Esophagus squamous epithelium (tissue), 4 donors: ENCODE measurements around the gene ZNF547.

Experiments used
- CTCF ChIP-seq, 6 experiments: fragments of 450-650 bp in 4 of 6; fragments of 200-600 bp in 2 of 6; sonication (generic) in 2 of 6; IDR thresholded peaks; one replicate each; pipeline ENCODE4 v1.5.1; 2016 to 2019; ENCODE audit warnings: antibody characterized with exemption in 6 of 6, mild to moderate bottlenecking in 4 of 6, moderate library complexity in 4 of 6
- POLR2A ChIP-seq, 4 donors: fragments of 450-650 bp; IDR thresholded peaks; one replicate each; pipeline ENCODE4 v1.6.1; 2017; ENCODE audit warnings: antibody characterized with exemption in 4 of 4, mild to moderate bottlenecking in 4 of 4, moderate library complexity in 3 of 4

GRCh38 chr19:57389194-57389729 lies 25.9 kb downstream of the ZNF547 start:
- TF ChIP-seq POLR2A (IDR thresholded peaks at IDR 0.05) (no peak), CTCF (IDR thresholded peaks at IDR 0.05) (no peak)
